SK-N-SH (cell line): Measurements from ENCODE around the gene HDAC6.

ENCODE experiments used
- CTCF ChIP-seq: fragments of 200-600 bp; sonication (generic); IDR thresholded peaks from 2 replicates; pipeline ENCODE4 v1.6.1; 2017; ENCODE audit warnings: antibody characterized with exemption, mild to moderate bottlenecking, moderate library complexity
- EP300 ChIP-seq, 2 experiments: IDR thresholded peaks; 2 replicates each; pipeline versions ENCODE4 v1.4.0 to v1.6.1; 2012; ENCODE audit warnings: borderline replicate concordance in 1 of 2, low read depth in 1 of 2, low read length in 1 of 2
- RAD21 ChIP-seq: IDR thresholded peaks from 2 replicates; pipeline ENCODE4 v1.6.1; 2012; ENCODE audit warnings: mild to moderate bottlenecking, low read length

- TF ChIP-seq CTCF (no peak), RAD21 (peak; percentile 25), EP300 (IDR thresholded peaks at IDR 0.05; ENCODE audit: borderline replicate concordance in 1 of 2, low read depth in 1 of 2, low read length in 1 of 2) (no peak)
Measured at GRCh38 chrX:48833542-48834138, 31.8 kb downstream of the HDAC6 start.
